Activated T-cell treated with anti-CD3 and anti-CD28 coated beads, Interleukin-2, amount 50 U/mL, for 24 hours (primary cell): Measurements from ENCODE around the gene PAX6.
A peak's percentile ranks its signal among the peaks of the same experiment; 100 is the strongest.

Experiments used
- DNase-seq: peaks from one replicate; pipeline ENCODE4 v3.0.0-alpha.2; 2020
- H3K27ac Mint-ChIP-seq: 2 replicates; pipeline ENCODE4 v1.8.0; 2020; ENCODE audit warnings: mild to moderate bottlenecking, mixed read lengths
- H3K27me3 Mint-ChIP-seq: 2 replicates; pipeline ENCODE4 v1.8.0; 2020; ENCODE audit warnings: mixed read lengths
- H3K36me3 Mint-ChIP-seq: 2 replicates; pipeline ENCODE4 v1.8.0; 2020; ENCODE audit warnings: low read depth, mixed read lengths
- H3K4me1 Mint-ChIP-seq: 2 replicates; pipeline ENCODE4 v1.8.0; 2020; ENCODE audit warnings: low read depth, mixed read lengths
- H3K4me3 Mint-ChIP-seq: 2 replicates; pipeline ENCODE4 v1.8.0; 2020; ENCODE audit warnings: mild to moderate bottlenecking, moderate library complexity, mixed read lengths
- H3K9me3 Mint-ChIP-seq: 2 replicates; pipeline ENCODE4 v1.8.0; 2020; ENCODE audit warnings: mixed read lengths

PAX6 gene

GRCh38 chr11:31817621-31818424 is 6.7 kb upstream of the PAX6 start:
- Mint-ChIP-seq H3K36me3 (no peaks in the 10 kb centered on the region), H3K4me3 (peak overlapping the region; percentile 48), H3K27ac (no peak overlapping the region), H3K9me3 (peaks cover 4% of the 10 kb centered on the region), H3K4me1 (peaks cover 31% of the 10 kb centered on the region), H3K27me3 (peaks cover 89% of the 10 kb centered on the region)
- peak; percentile 41 for DNase-seq

- H3K36me3 Mint-ChIP-seq, result no peaks in the 10 kb centered on the region
- H3K4me3 Mint-ChIP-seq, result peak overlapping the region; percentile 48
- H3K9me3 Mint-ChIP-seq, result peaks cover 4% of the 10 kb centered on the region
- peak overlapping the region; percentile 64 for H3K27ac Mint-ChIP-seq
- H3K4me1 Mint-ChIP-seq, result peaks cover 37% of the 10 kb centered on the region
- H3K27me3 Mint-ChIP-seq, result peaks cover 88% of the 10 kb centered on the region
- peak; percentile 51 for DNase-seq
These were observed 6.0 kb upstream of the PAX6 start for GRCh38 chr11:31817054-31817620.

DNA sequence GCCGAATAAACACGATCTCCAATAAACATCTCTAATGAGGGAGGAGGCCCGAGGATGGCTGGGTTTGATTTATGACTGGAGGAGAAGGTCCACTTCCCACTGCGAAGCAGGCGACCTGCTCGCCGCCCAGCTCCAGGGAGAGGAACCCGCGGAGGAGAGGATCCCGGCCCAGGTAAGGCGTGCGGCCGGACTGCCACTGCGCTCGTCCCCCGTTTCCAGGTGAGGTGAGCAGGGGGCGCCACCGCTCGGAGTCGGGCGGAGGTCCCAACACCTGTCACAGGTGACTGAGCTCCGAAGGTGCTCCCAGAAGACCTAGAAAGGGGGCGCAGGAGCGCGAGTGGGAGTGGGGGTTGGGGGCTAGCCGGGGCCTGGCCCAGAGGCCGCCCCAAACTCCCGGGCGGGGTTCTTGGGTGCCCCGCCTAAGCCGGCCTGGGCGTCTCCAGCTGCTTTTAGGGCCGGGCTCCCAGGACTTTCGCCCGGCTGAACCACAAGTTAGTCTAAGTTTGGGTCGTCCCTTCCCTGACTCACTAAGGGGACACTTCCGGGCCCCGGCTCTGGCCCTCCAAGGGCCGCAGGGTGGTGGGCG is 5.4 kb upstream of the PAX6 start:
- H3K36me3 Mint-ChIP-seq, result no peaks in the 10 kb centered on the region
- peaks cover 2% of the 10 kb centered on the region for H3K9me3 Mint-ChIP-seq
- H3K27me3 Mint-ChIP-seq, result peaks cover 87% of the 10 kb centered on the region
- peaks cover 41% of the 10 kb centered on the region for H3K4me1 Mint-ChIP-seq
- DNase-seq, result no peak
- no peak overlapping the region for H3K27ac Mint-ChIP-seq
- peak overlapping the region; percentile 62 for H3K4me3 Mint-ChIP-seq

- Mint-ChIP-seq H3K9me3 (no peaks in the 10 kb centered on the region), H3K36me3 (no peaks in the 10 kb centered on the region), H3K27me3 (peaks cover 87% of the 10 kb centered on the region), H3K4me1 (peaks cover 46% of the 10 kb centered on the region), H3K27ac (no peak overlapping the region), H3K4me3 (peak overlapping the region; percentile 62)
- DNase-seq, result no peak
These were observed 4.8 kb upstream of the PAX6 start for GRCh38 chr11:31815711-31816467.

DNA sequence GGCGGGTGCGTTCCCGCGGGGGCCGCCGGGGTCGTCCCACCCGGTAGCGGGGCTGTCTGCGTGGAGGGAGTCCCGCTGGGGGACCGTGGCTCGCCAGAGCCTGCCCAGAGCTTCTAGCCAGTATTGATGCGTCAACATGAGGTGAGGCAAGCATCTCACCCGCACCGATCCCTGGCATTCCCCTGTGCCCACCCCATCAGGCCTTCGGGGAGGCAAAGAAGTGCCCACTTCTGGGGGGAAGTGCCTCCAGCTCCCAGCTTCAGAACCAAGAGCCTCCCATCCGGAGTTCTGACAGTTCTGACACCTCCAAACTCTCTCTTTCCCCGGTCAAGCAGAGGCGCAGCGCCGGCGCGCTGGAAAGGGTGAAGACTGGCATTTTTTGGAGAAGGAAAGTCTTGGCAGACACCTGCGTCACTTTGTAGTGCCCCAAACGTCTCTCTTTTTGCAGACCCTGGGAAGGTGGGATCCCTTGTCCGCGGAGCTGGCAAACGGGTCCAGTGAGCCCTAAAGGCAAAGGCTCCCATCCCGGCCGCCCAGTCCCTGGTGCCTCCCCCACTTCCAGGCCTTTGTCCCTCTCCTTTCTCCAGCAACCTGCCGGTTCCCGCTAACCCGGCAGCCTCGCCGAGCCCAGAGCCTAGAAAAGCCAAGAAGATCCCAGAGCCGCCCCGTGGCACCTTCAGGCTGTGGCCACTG is 3.2 kb upstream of the PAX6 start:
- H3K27me3 Mint-ChIP-seq, result peaks cover 83% of the 10 kb centered on the region
- DNase-seq, result peak; percentile 42
- no peak overlapping the region for H3K27ac Mint-ChIP-seq
- peaks cover 54% of the 10 kb centered on the region for H3K4me1 Mint-ChIP-seq
- peak overlapping the region; percentile 33 for H3K4me3 Mint-ChIP-seq
- no peaks in the 10 kb centered on the region for H3K9me3 Mint-ChIP-seq
- H3K36me3 Mint-ChIP-seq, result no peaks in the 10 kb centered on the region

GRCh38 chr11:31813391-31814175 is 2.5 kb upstream of the PAX6 start:
- H3K27me3 Mint-ChIP-seq, result peaks cover 83% of the 10 kb centered on the region
- peaks cover 62% of the 10 kb centered on the region for H3K4me1 Mint-ChIP-seq

GRCh38 chr11:31812383-31813381 is 1.6 kb upstream of the PAX6 start:
- H3K27ac Mint-ChIP-seq, result no peak overlapping the region
- DNase-seq, result peak; percentile 45
- H3K4me3 Mint-ChIP-seq, result peak overlapping the region; percentile 59
- no peaks in the 10 kb centered on the region for H3K36me3 Mint-ChIP-seq
- no peaks in the 10 kb centered on the region for H3K9me3 Mint-ChIP-seq
- peaks cover 84% of the 10 kb centered on the region for H3K27me3 Mint-ChIP-seq
- peaks cover 61% of the 10 kb centered on the region for H3K4me1 Mint-ChIP-seq

More at GRCh38 chr11:31813391-31814175, 2.5 kb upstream of the PAX6 start:
- no peak overlapping the region for H3K27ac Mint-ChIP-seq
- DNase-seq, result no peak
- no peaks in the 10 kb centered on the region for H3K36me3 Mint-ChIP-seq
- peak overlapping the region; percentile 59 for H3K4me3 Mint-ChIP-seq
- no peaks in the 10 kb centered on the region for H3K9me3 Mint-ChIP-seq

GRCh38 chr11:31809857-31810778 is 1.0 kb downstream of the PAX6 start:
- H3K4me1 Mint-ChIP-seq, result peaks cover 53% of the 10 kb centered on the region
- H3K9me3 Mint-ChIP-seq, result no peaks in the 10 kb centered on the region
- peak; percentile 49 for DNase-seq
- no peaks in the 10 kb centered on the region for H3K36me3 Mint-ChIP-seq
- peaks cover 88% of the 10 kb centered on the region for H3K27me3 Mint-ChIP-seq
- peak overlapping the region; percentile 61 for H3K4me3 Mint-ChIP-seq
- no peak overlapping the region for H3K27ac Mint-ChIP-seq

- DNase-seq, result no peak
- no peaks in the 10 kb centered on the region for H3K36me3 Mint-ChIP-seq
- peak overlapping the region; percentile 46 for H3K4me3 Mint-ChIP-seq
- peaks cover 86% of the 10 kb centered on the region for H3K27me3 Mint-ChIP-seq
- peaks cover 53% of the 10 kb centered on the region for H3K4me1 Mint-ChIP-seq
- H3K9me3 Mint-ChIP-seq, result no peaks in the 10 kb centered on the region
- H3K27ac Mint-ChIP-seq, result no peak overlapping the region
These were observed 1.6 kb downstream of the PAX6 start for GRCh38 chr11:31809541-31809856.

- DNase-seq, result no peak
- H3K27me3 Mint-ChIP-seq, result peaks cover 88% of the 10 kb centered on the region
- no peaks in the 10 kb centered on the region for H3K36me3 Mint-ChIP-seq
- peak overlapping the region; percentile 46 for H3K4me3 Mint-ChIP-seq
- H3K27ac Mint-ChIP-seq, result no peak overlapping the region
- H3K9me3 Mint-ChIP-seq, result no peaks in the 10 kb centered on the region
- H3K4me1 Mint-ChIP-seq, result peaks cover 56% of the 10 kb centered on the region
These were observed 2.2 kb downstream of the PAX6 start for GRCh38 chr11:31808721-31809540.

GRCh38 chr11:31807799-31808667 is 3.1 kb downstream of the PAX6 start:
- no peak overlapping the region for H3K27ac Mint-ChIP-seq
- no peaks in the 10 kb centered on the region for H3K9me3 Mint-ChIP-seq
- H3K27me3 Mint-ChIP-seq, result peaks cover 89% of the 10 kb centered on the region
- H3K4me1 Mint-ChIP-seq, result peaks cover 59% of the 10 kb centered on the region
- H3K36me3 Mint-ChIP-seq, result no peaks in the 10 kb centered on the region
- H3K4me3 Mint-ChIP-seq, result no peak overlapping the region
- DNase-seq, result no peak
